Activated T-helper 17 cell treated with anti-CD3 and anti-CD28 coated beads, Interleukin-2, amount 50 U/mL, for 72 hours (primary cell): Measurements from ENCODE around the gene MT4. TPM values are rescaled to one million over a fixed set of nuclear protein-coding genes. Genes with fewer than 3 reads are reported as not detected.

Source experiments
- ATAC-seq: fragments of 150-1000 bp; cut with Tn5 transposase; replicated peaks from 2 replicates; pipeline ENCODE4 v1.10.0; 2021; ENCODE audit warnings: mild to moderate bottlenecking, moderate library complexity
- H3K27ac Mint-ChIP-seq: one replicate; pipeline ENCODE4 v1.8.0; 2022; ENCODE audit warnings: mixed read lengths
- H3K27me3 Mint-ChIP-seq: one replicate; pipeline ENCODE4 v1.8.0; 2022; ENCODE audit warnings: mixed read lengths
- H3K36me3 Mint-ChIP-seq: one replicate; pipeline ENCODE4 v1.8.0; 2022; ENCODE audit warnings: low read depth, mild to moderate bottlenecking, mixed read lengths
- H3K4me1 Mint-ChIP-seq: one replicate; pipeline ENCODE4 v1.8.0; 2022; ENCODE audit warnings: mixed read lengths
- H3K4me3 Mint-ChIP-seq: one replicate; pipeline ENCODE4 v1.8.0; 2022; ENCODE audit warnings: mild to moderate bottlenecking, mixed read lengths
- H3K9me3 Mint-ChIP-seq: one replicate; pipeline ENCODE4 v1.8.0; 2022; ENCODE audit warnings: mixed read lengths
- total RNA-seq, 2 donors: library from RNA; stranded (reverse); gene quantifications; one replicate each; pipeline ENCODE4 v1.2.3, GENCODE V29; 2022

Gene MT4
- total RNA-seq, 2 donors from 2014 or later: not detected

DNA sequence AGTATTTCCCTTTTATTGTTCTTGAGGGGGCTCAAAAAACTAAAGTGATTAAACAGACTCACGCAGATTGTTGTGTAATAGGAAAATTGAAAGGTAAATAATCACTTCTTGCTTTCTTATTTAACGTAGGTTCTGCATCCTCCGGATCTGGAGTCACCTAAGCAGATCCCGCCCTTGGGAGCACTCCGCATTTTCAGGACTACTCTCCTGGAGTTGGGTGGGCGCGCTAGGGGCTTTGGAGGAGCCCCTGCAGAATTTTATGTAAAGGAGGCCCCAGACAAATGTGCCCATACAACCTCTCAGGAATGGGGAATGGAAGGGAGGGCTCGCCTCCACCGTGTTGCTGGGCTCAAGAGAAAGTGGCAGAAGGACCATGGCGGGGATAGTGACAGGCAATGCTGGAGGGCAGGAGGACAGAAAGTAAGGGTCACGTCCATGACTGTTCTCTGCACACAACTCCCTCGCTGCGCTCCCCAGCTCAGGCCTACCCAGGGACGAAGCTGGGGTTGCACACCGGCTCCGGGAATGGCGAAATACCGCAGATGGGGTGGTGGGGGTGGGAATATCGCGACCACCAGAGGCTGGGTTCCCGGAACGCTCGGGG is 51.8 kb downstream of the MT4 start:
- ATAC-seq: no peak
- Mint-ChIP-seq H3K36me3 (peaks cover 6% of the 10 kb centered on the region), H3K4me1 (peaks cover 26% of the 10 kb centered on the region), H3K27ac (no peak overlapping the region), H3K9me3 (no peaks in the 10 kb centered on the region), H3K27me3 (no peaks in the 10 kb centered on the region), H3K4me3 (peak overlapping the region; percentile 67)

- H3K27me3 Mint-ChIP-seq: no peaks in the 10 kb centered on the region
- H3K4me3 Mint-ChIP-seq: peak overlapping the region; percentile 67
- H3K27ac Mint-ChIP-seq: no peak overlapping the region
- no peaks in the 10 kb centered on the region for H3K9me3 Mint-ChIP-seq
- H3K4me1 Mint-ChIP-seq: peaks cover 24% of the 10 kb centered on the region
- H3K36me3 Mint-ChIP-seq: peaks cover 4% of the 10 kb centered on the region
- ATAC-seq: peak; percentile 51
Measured at GRCh38 chr16:56617212-56618085, 52.6 kb downstream of the MT4 start.

GRCh38 chr16:56618138-56618537 is 53.3 kb downstream of the MT4 start:
- Mint-ChIP-seq H3K9me3 (no peaks in the 10 kb centered on the region), H3K27me3 (no peaks in the 10 kb centered on the region), H3K4me1 (peaks cover 22% of the 10 kb centered on the region), H3K27ac (no peak overlapping the region), H3K36me3 (no peaks in the 10 kb centered on the region), H3K4me3 (peak overlapping the region; percentile 67)
- no peak for ATAC-seq

Other genes starting within 250 kb of the MT4 start
- 10 to 100 TPM; 37.5 to 39.7 TPM for gene AMFR, start 139.5 kb upstream of the MT4 start, total RNA-seq
- gene NUDT21, start 113.7 kb upstream of the MT4 start, total RNA-seq: 100 to 1,000 TPM; 262 to 288 TPM
- 10 to 100 TPM; 28.8 to 59.9 TPM for gene OGFOD1, start 113.5 kb upstream of the MT4 start, total RNA-seq
- 10 to 100 TPM; 18.8 to 23.2 TPM for gene BBS2, start 45.0 kb upstream of the MT4 start, total RNA-seq
- 10 to 100 TPM in 1 of 2 donors, 1 to 10 TPM in 1; 3.0 to 73.8 TPM for gene MT3, start 24.5 kb downstream of the MT4 start, total RNA-seq
- 100 to 1,000 TPM in 1 of 2 donors, 10 to 100 TPM in 1; 25.6 to 114 TPM for gene MT2A, start 43.5 kb downstream of the MT4 start, total RNA-seq
- gene MT1E, start 60.7 kb downstream of the MT4 start, total RNA-seq: under 1 TPM in 1 of 2 donors, not detected in 1; 0.53 TPM
- not detected for gene MT1M, start 67.6 kb downstream of the MT4 start, total RNA-seq
- 1 to 10 TPM; 1.5 to 6.5 TPM for gene MT1A, start 73.6 kb downstream of the MT4 start, total RNA-seq
- not detected for gene MT1B, start 86.8 kb downstream of the MT4 start, total RNA-seq
- 1 to 10 TPM; 3.1 to 5.7 TPM for gene MT1F, start 92.9 kb downstream of the MT4 start, total RNA-seq
- gene MT1G, start 103.0 kb downstream of the MT4 start, total RNA-seq: not detected
- not detected for gene MT1H, start 104.7 kb downstream of the MT4 start, total RNA-seq
- 1 to 10 TPM; 6.1 to 7.6 TPM for gene MT1X, start 117.4 kb downstream of the MT4 start, total RNA-seq
- gene NUP93, start 165.1 kb downstream of the MT4 start, total RNA-seq: 100 to 1,000 TPM in 1 of 2 donors, 10 to 100 TPM in 1; 51.5 to 112 TPM